ENCODE data around the gene RBMXL3. TPM values are rescaled to one million over a fixed set of nuclear protein-coding genes. Genes with fewer than 3 reads are reported as not detected.
"Not testable (repeated sequence)": the region's sequence is repeated elsewhere in the genome, so short reads cannot be mapped to it uniquely, and the experiment has no call there.

Gene RBMXL3
- polyA plus RNA-seq (2013, experiment 1 of 2; ENCODE audit: insufficient read length): not detected
- not detected for polyA plus RNA-seq (2013, experiment 2 of 2; ENCODE audit: insufficient read length)

GRCh38 chrX:115189110-115189509 is at the start of gene RBMXL3:
Gene RBMXL3, plus strand, starts transcription at chrX:115189410. Its CDS starts 32 bp downstream, at chrX:115189442.
- no peak for DNase-seq

- DNase-seq: no peak
These were observed 47.2 kb upstream of the RBMXL3 start for GRCh38 chrX:115142057-115142456.

- DNase-seq: peak; percentile 18
These were observed 42.0 kb upstream of the RBMXL3 start for GRCh38 chrX:115147220-115147619.

GRCh38 chrX:115173181-115173580 is 16.0 kb upstream of the RBMXL3 start:
- DNase-seq: no peak

GRCh38 chrX:115174548-115174947 is 14.7 kb upstream of the RBMXL3 start:
- peak; percentile 5 for DNase-seq

GRCh38 chrX:115177932-115178331 is 11.3 kb upstream of the RBMXL3 start:
- DNase-seq: no peak

- no peak for DNase-seq
These were observed 10.7 kb upstream of the RBMXL3 start for GRCh38 chrX:115178473-115178872.

- no peak for DNase-seq
These were observed 5.2 kb upstream of the RBMXL3 start for GRCh38 chrX:115183980-115184379.

- DNase-seq: no peak
These were observed 731 bp downstream of the RBMXL3 start for GRCh38 chrX:115189646-115190635.

GRCh38 chrX:115190636-115191489 is 1.7 kb downstream of the RBMXL3 start:
- no peak for DNase-seq

- DNase-seq: no peak
These were observed 2.5 kb downstream of the RBMXL3 start for GRCh38 chrX:115191490-115192243.

- no peak for DNase-seq
These were observed 3.1 kb downstream of the RBMXL3 start for GRCh38 chrX:115192244-115192700.

GRCh38 chrX:115204040-115204439 is 14.8 kb downstream of the RBMXL3 start:
- DNase-seq: no peak

- not testable (repeated sequence) for DNase-seq
These were observed 20.3 kb downstream of the RBMXL3 start for GRCh38 chrX:115209547-115209946.

GRCh38 chrX:115214151-115214550 is 24.9 kb downstream of the RBMXL3 start:
- no peak for DNase-seq

- no peak for DNase-seq
These were observed 25.4 kb downstream of the RBMXL3 start for GRCh38 chrX:115214605-115215004.

GRCh38 chrX:115217346-115217745 is 28.1 kb downstream of the RBMXL3 start:
- not testable (repeated sequence) for DNase-seq

GRCh38 chrX:115226929-115227328 is 37.7 kb downstream of the RBMXL3 start:
- DNase-seq: no peak

- no peak for DNase-seq
These were observed 40.3 kb downstream of the RBMXL3 start for GRCh38 chrX:115229337-115230003.

- DNase-seq: no peak
These were observed 43.8 kb downstream of the RBMXL3 start for GRCh38 chrX:115232933-115233496.
